H9 (cell line): ENCODE measurements around the gene SPRTN. TPM values are rescaled to one million over a fixed set of nuclear protein-coding genes. Genes with fewer than 3 reads are reported as not detected.

ENCODE experiments used
- DNase-seq: peaks from one replicate; pipeline ENCODE4 v3.0.0-alpha.2; 2017
- H2AFZ ChIP-seq: one replicate; pipeline ENCODE4 v1.6.1; 2013; ENCODE audit warnings: mild to moderate bottlenecking, low read length, control low read depth, moderate library complexity
- H2AK5ac ChIP-seq: 2 replicates; pipeline ENCODE4 v1.6.1; 2013; ENCODE audit warnings: low read length, control low read depth, mixed read lengths; ENCODE audit not compliant: insufficient read length
- H2BK120ac ChIP-seq: one replicate; pipeline ENCODE4 v1.6.1; 2013; ENCODE audit warnings: low read depth, mild to moderate bottlenecking, low read length, control low read depth, inconsistent platforms; ENCODE audit not compliant: poor library complexity, severe bottlenecking
- H2BK12ac ChIP-seq: 2 replicates; pipeline ENCODE4 v1.6.1; 2013; ENCODE audit warnings: low read length, control low read depth, mixed read lengths, low read depth; ENCODE audit not compliant: insufficient read length
- H2BK15ac ChIP-seq: 2 replicates; pipeline ENCODE4 v1.6.1; 2013; ENCODE audit warnings: low read depth, low read length, control low read depth
- H2BK20ac ChIP-seq: one replicate; pipeline ENCODE4 v1.6.1; 2013; ENCODE audit warnings: low read depth, mild to moderate bottlenecking, low read length, control low read depth, inconsistent platforms; ENCODE audit not compliant: poor library complexity, severe bottlenecking
- H2BK5ac ChIP-seq: 2 replicates; pipeline ENCODE4 v1.6.1; 2013; ENCODE audit warnings: low read length, control low read depth, mixed read lengths; ENCODE audit not compliant: insufficient read length
- H3K14ac ChIP-seq: 2 replicates; pipeline ENCODE4 v1.6.1; 2013; ENCODE audit warnings: low read length, control low read depth; ENCODE audit not compliant: insufficient read depth
- H3K18ac ChIP-seq: 2 replicates; pipeline ENCODE4 v1.6.1; 2013; ENCODE audit warnings: low read depth, mild to moderate bottlenecking, mixed read lengths, low read length, control low read depth; ENCODE audit not compliant: insufficient read length
- H3K23ac ChIP-seq: 2 replicates; pipeline ENCODE4 v1.6.1; 2013; ENCODE audit warnings: low read length, control low read depth, mixed read lengths, low read depth; ENCODE audit not compliant: insufficient read length
- H3K23me2 ChIP-seq: 2 replicates; pipeline ENCODE4 v1.6.1; 2013; ENCODE audit warnings: low read depth, mild to moderate bottlenecking, mixed read lengths, low read length, control low read depth; ENCODE audit not compliant: insufficient read length, poor library complexity, severe bottlenecking
- H3K27ac ChIP-seq: 2 replicates; pipeline ENCODE4 v1.5.1; 2013; ENCODE audit warnings: low read length, control low read depth, mixed read lengths, low read depth; ENCODE audit not compliant: insufficient read length
- H3K27me3 ChIP-seq: 2 replicates; pipeline ENCODE4 v1.6.1; 2013; ENCODE audit warnings: low read length, control low read depth, inconsistent platforms; ENCODE audit not compliant: insufficient read depth
- H3K4ac ChIP-seq: 2 replicates; pipeline ENCODE4 v1.6.1; 2013; ENCODE audit warnings: low read depth, mild to moderate bottlenecking, control low read depth, inconsistent platforms, low read length, moderate library complexity
- H3K4me1 ChIP-seq: 2 replicates; pipeline ENCODE4 v1.6.1; 2013; ENCODE audit warnings: low read length, control low read depth, inconsistent platforms; ENCODE audit not compliant: insufficient read depth
- H3K4me2 ChIP-seq: 2 replicates; pipeline ENCODE4 v1.6.1; 2013; ENCODE audit warnings: low read length, control low read depth, mixed read lengths; ENCODE audit not compliant: insufficient read length, insufficient read depth
- H3K56ac ChIP-seq: 2 replicates; pipeline ENCODE4 v1.6.1; 2013; ENCODE audit warnings: low read depth, mild to moderate bottlenecking, mixed read lengths, low read length, control low read depth; ENCODE audit not compliant: insufficient read length
- H3K79me1 ChIP-seq: 2 replicates; pipeline ENCODE4 v1.6.1; 2013; ENCODE audit warnings: low read depth, mild to moderate bottlenecking, moderate library complexity, low read length, control low read depth, inconsistent platforms; ENCODE audit not compliant: insufficient read depth, poor library complexity, severe bottlenecking
- H3K79me2 ChIP-seq: 2 replicates; pipeline ENCODE4 v1.6.1; 2013; ENCODE audit warnings: low read length, control low read depth, inconsistent platforms; ENCODE audit not compliant: insufficient read depth
- H3K9ac ChIP-seq: 2 replicates; pipeline ENCODE4 v1.6.1; 2013; ENCODE audit warnings: low read length, control low read depth, mixed read lengths; ENCODE audit not compliant: insufficient read length; ENCODE audit errors: extremely low read depth
- H3K9me3 ChIP-seq: one replicate; pipeline ENCODE4 v1.6.1; 2013; ENCODE audit warnings: low read depth, low read length, inconsistent platforms; ENCODE audit not compliant: control insufficient read depth
- H3T11ph ChIP-seq: one replicate; pipeline ENCODE4 v1.6.1; 2013; ENCODE audit warnings: mild to moderate bottlenecking, low read length, control low read depth, inconsistent platforms
- H4K20me1 ChIP-seq: one replicate; pipeline ENCODE4 v1.6.1; 2013; ENCODE audit not compliant: control insufficient read depth, insufficient read length, insufficient read depth
- H4K5ac ChIP-seq: 2 replicates; pipeline ENCODE4 v1.6.1; 2013; ENCODE audit warnings: low read depth, mild to moderate bottlenecking, mixed read lengths, low read length, control low read depth; ENCODE audit not compliant: insufficient read length
- H4K8ac ChIP-seq: replicated peaks from 2 replicates; pipeline ENCODE4 v1.6.1; 2013; ENCODE audit warnings: low read length, control low read depth, mixed read lengths, low read depth; ENCODE audit not compliant: insufficient read length
- H4K91ac ChIP-seq: 2 replicates; pipeline ENCODE4 v1.6.1; 2013; ENCODE audit warnings: low read depth, mild to moderate bottlenecking, moderate library complexity, mixed read lengths, low read length, control low read depth; ENCODE audit not compliant: insufficient read length
- H3K27ac Mint-ChIP-seq, 3 experiments: 2 replicates in 2 of 3; 3 replicates in 1 of 3; pipeline ENCODE4 v1.8.0; 2020 to 2021; ENCODE audit warnings: mixed read lengths in 3 of 3, mild to moderate bottlenecking in 1 of 3, moderate library complexity in 1 of 3
- H3K27me3 Mint-ChIP-seq: 2 replicates; pipeline ENCODE4 v1.8.0; 2021; ENCODE audit warnings: low read depth, mild to moderate bottlenecking, moderate library complexity, mixed read lengths
- H3K36me3 Mint-ChIP-seq, 3 experiments: 2 replicates in 2 of 3; 3 replicates in 1 of 3; pipeline ENCODE4 v1.8.0; 2020 to 2021; ENCODE audit warnings: low read depth in 3 of 3, mixed read lengths in 3 of 3; ENCODE audit not compliant: insufficient read depth in 1 of 3
- H3K4me1 Mint-ChIP-seq, 2 experiments: 2 replicates each; pipeline ENCODE4 v1.8.0; 2020; ENCODE audit warnings: mixed read lengths in 2 of 2
- H3K4me3 Mint-ChIP-seq, 2 experiments: 2 replicates in 1 of 2; 3 replicates in 1 of 2; pipeline ENCODE4 v1.8.0; 2020 to 2021; ENCODE audit warnings: mild to moderate bottlenecking in 2 of 2, mixed read lengths in 2 of 2, moderate library complexity in 1 of 2
- H3K9me3 Mint-ChIP-seq, 2 experiments: 2 replicates in 1 of 2; 3 replicates in 1 of 2; pipeline ENCODE4 v1.8.0; 2020; ENCODE audit warnings: mild to moderate bottlenecking in 2 of 2, mixed read lengths in 2 of 2, moderate library complexity in 1 of 2
- WGBS: extraction: QIAGEN DNeasy Blood & Tissue Kit; methylation state at CpG from one replicate; pipeline ENCODE4 v1.1.7; 2013; ENCODE audit warnings: missing lambda C conversion rate, low lambda C conversion rate, mixed read lengths; ENCODE audit not compliant: insufficient read length; ENCODE audit errors: extremely low coverage; 5-methylcytosine and 5-hydroxymethylcytosine counted together
- total RNA-seq: library from RNA; stranded (reverse); gene quantifications from 2 replicates; pipeline ENCODE4 v1.2.1, GENCODE V29; 2021
- TF ChIP-seq, protein P1 (sequence below): fragments of 200-600 bp; sonication (generic); conservative IDR thresholded peaks from 3 replicates; pipeline ENCODE4 v1.8.0; 2021; ENCODE audit warnings: antibody characterized with exemption, mild to moderate bottlenecking

SPRTN gene
- total RNA-seq, 1 experiment from 2014 or later = 14.8 TPM

- H4K20me1 ChIP-seq = no peaks in the 10 kb centered on the region
- no peak for DNase-seq
- no peak overlapping the region for H3K27ac ChIP-seq
- no peak overlapping the region for H3K9ac ChIP-seq
- H3K14ac ChIP-seq = no peak overlapping the region
- H3K18ac ChIP-seq = no peak overlapping the region
- H3K27me3 ChIP-seq = no peaks in the 10 kb centered on the region
- no peak overlapping the region for H4K8ac ChIP-seq
- no peak overlapping the region for H2BK5ac ChIP-seq
- no peak overlapping the region for H2AK5ac ChIP-seq
- no peak overlapping the region for H3K23ac ChIP-seq
- Mint-ChIP-seq H3K4me3 (no peak overlapping the region), H3K4me1 (no peaks in the 10 kb centered on the region), H3K27me3 (peaks cover 24% of the 10 kb centered on the region), H3K36me3 (no peaks in the 10 kb centered on the region; a peak in 1 of 7 replicates), H3K27ac (peak overlapping the region in 1 of 3 experiments; percentile 52; a peak in 1 of 7 replicates), H3K9me3 (no peaks in the 10 kb centered on the region)
- H2BK12ac ChIP-seq = no peak overlapping the region
- no peak overlapping the region for H2BK15ac ChIP-seq
- H3K56ac ChIP-seq = no peak overlapping the region
- H3K4me2 ChIP-seq = no peak overlapping the region
- TF ChIP-seq, protein P1, sequence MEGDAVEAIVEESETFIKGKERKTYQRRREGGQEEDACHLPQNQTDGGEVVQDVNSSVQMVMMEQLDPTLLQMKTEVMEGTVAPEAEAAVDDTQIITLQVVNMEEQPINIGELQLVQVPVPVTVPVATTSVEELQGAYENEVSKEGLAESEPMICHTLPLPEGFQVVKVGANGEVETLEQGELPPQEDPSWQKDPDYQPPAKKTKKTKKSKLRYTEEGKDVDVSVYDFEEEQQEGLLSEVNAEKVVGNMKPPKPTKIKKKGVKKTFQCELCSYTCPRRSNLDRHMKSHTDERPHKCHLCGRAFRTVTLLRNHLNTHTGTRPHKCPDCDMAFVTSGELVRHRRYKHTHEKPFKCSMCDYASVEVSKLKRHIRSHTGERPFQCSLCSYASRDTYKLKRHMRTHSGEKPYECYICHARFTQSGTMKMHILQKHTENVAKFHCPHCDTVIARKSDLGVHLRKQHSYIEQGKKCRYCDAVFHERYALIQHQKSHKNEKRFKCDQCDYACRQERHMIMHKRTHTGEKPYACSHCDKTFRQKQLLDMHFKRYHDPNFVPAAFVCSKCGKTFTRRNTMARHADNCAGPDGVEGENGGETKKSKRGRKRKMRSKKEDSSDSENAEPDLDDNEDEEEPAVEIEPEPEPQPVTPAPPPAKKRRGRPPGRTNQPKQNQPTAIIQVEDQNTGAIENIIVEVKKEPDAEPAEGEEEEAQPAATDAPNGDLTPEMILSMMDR = no peak
- no peak overlapping the region for H2AFZ ChIP-seq
- H4K91ac ChIP-seq = no peak overlapping the region
- no peak overlapping the region for H3K4ac ChIP-seq
- H2BK20ac ChIP-seq = no peak overlapping the region
- no peaks in the 10 kb centered on the region for H3K23me2 ChIP-seq
- no peaks in the 10 kb centered on the region for H3K79me2 ChIP-seq
- no CpG with 5 or more reads among the region's 4 CpGs for WGBS
- no peaks in the 10 kb centered on the region for H3K79me1 ChIP-seq
- no peaks in the 10 kb centered on the region for H3K9me3 ChIP-seq
- H4K5ac ChIP-seq = no peak overlapping the region
- no peak overlapping the region for H3T11ph ChIP-seq
- no peaks in the 10 kb centered on the region for H3K4me1 ChIP-seq
- H2BK120ac ChIP-seq = no peak overlapping the region
Observed at GRCh38 chr1:231313661-231314060, 24.4 kb upstream of the SPRTN start.
